Calu3 (cell line): Measurements from ENCODE around the gene CDC5L. TPM values are rescaled to one million over a fixed set of nuclear protein-coding genes. Genes with fewer than 3 reads are reported as not detected.
A peak's percentile ranks its signal among the peaks of the same experiment; 100 is the strongest.

Experiments used
- BruUV-seq: library from RNA; stranded (reverse); fragments of 400-500 nt; replicated peaks from 2 replicates; lab custom pipeline; 2021; lab: Mats Ljungman, UMichigan
- CTCF ChIA-PET: fragments of 300-600 bp; sonication (Branson Sonifier 250); formaldehyde crosslinking; loops from one replicate; lab custom pipeline; 2022; ENCODE audit warnings: antibody characterized with exemption; lab: Charles Lee
- DNase-seq: peaks from one replicate; pipeline ENCODE4 v3.0.0; 2022
- H3K27ac Mint-ChIP-seq: one replicate; pipeline ENCODE4 v1.8.0; 2022; ENCODE audit warnings: mixed read lengths; ENCODE audit not compliant: unreplicated experiment
- H3K27me3 Mint-ChIP-seq: one replicate; pipeline ENCODE4 v1.8.0; 2022; ENCODE audit warnings: mixed read lengths; ENCODE audit not compliant: unreplicated experiment
- H3K36me3 Mint-ChIP-seq: one replicate; pipeline ENCODE4 v1.8.0; 2022; ENCODE audit warnings: mild to moderate bottlenecking, moderate library complexity, mixed read lengths; ENCODE audit not compliant: insufficient read depth, unreplicated experiment
- H3K4me1 Mint-ChIP-seq: one replicate; pipeline ENCODE4 v1.8.0; 2022; ENCODE audit warnings: mild to moderate bottlenecking, low read depth, mixed read lengths; ENCODE audit not compliant: unreplicated experiment
- H3K4me3 Mint-ChIP-seq: one replicate; pipeline ENCODE4 v1.8.0; 2022; ENCODE audit warnings: mild to moderate bottlenecking, low read depth, moderate library complexity, mixed read lengths; ENCODE audit not compliant: unreplicated experiment
- H3K9me3 Mint-ChIP-seq: one replicate; pipeline ENCODE4 v1.8.0; 2022; ENCODE audit warnings: low read depth, mixed read lengths; ENCODE audit not compliant: unreplicated experiment
- CTCF ChIP-seq: fragments of 200-600 bp; IDR thresholded peaks from one replicate; pipeline ENCODE4 v1.8.0; 2022; ENCODE audit warnings: antibody characterized with exemption; ENCODE audit not compliant: unreplicated experiment
- intact Hi-C: fragments of 100-400 bp; cut with micrococcal nuclease; formaldehyde crosslinking; loops from one replicate; pipeline ENCODE4 v1.10.0; 2022; ENCODE audit not compliant: unreplicated experiment
- total RNA-seq: library from RNA; stranded (reverse); gene quantifications from 2 replicates; pipeline ENCODE4 v1.2.3, GENCODE V29; 2022

The CDC5L gene
- total RNA-seq, 1 experiment from 2014 or later, result 43.4 TPM

- DNase-seq, result no peak
Measured at GRCh38 chr6:44487586-44487985, 100.1 kb downstream of the CDC5L start.

DNA sequence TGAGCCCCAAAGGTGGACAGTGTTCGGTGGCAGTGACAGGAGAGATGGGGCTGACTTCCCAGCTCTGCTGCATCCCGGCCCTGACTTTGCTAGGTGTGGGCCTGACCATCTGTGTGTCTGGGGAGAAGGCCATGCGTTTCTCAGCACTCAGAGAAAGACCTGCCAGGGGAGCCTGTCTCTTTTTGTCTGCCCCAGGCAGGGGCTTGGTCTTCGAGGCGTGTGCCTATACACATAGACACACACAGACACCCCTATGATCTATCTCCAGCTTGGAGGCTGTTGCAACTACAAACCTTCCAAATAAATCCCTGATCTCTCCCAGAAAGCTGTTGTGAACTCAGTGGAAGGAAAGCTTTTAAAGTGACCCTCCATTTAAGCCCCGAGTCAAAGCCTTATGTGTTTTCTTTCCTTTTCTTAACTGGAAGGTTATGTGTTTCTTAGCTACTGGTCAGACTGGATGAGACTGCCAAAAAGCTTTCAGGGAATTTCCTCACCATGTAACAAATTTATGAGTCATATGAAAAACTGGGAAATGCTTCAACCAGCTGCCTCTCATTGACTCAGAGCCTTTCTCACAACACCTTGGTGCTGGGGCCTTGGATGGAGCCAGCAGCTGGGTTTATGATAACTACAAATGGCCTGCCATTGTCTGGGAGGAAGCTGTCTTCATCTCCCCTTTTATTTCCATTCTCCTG lies 102.6 kb downstream of the CDC5L start:
- Mint-ChIP-seq H3K36me3 (peaks cover 5% of the 10 kb centered on the region), H3K27me3 (peaks cover 13% of the 10 kb centered on the region), H3K9me3 (no peaks in the 10 kb centered on the region), H3K27ac (peak overlapping the region; percentile 91), H3K4me1 (peaks cover 67% of the 10 kb centered on the region), H3K4me3 (peak overlapping the region; percentile 38)
- DNase-seq, result peak; percentile 62
- BruUV-seq, result TSS peak; percentile 98
- intact Hi-C loops, result no loop called here
- TF ChIP-seq CTCF, result no peak
- CTCF ChIA-PET, result interaction anchor here (0.7 to 2.2 kb wide), 6 partner anchors 12 to 166 kb away, joined by 3 to 30 read pairs (median 4); no protein-coding TSS in a partner anchor

More at GRCh38 chr6:44487586-44487985, 100.1 kb downstream of the CDC5L start:
- Mint-ChIP-seq H3K27me3 (peaks cover 13% of the 10 kb centered on the region), H3K27ac (no peak overlapping the region), H3K36me3 (peaks cover 5% of the 10 kb centered on the region), H3K9me3 (no peaks in the 10 kb centered on the region), H3K4me1 (peaks cover 42% of the 10 kb centered on the region), H3K4me3 (no peak overlapping the region)
- CTCF ChIA-PET, result interaction anchor here (2.2 kb wide), 1 partner anchor 12 kb away, joined by 18 read pairs; no protein-coding TSS in a partner anchor
- no TSS peak for BruUV-seq
- intact Hi-C loops, result no loop called here
- TF ChIP-seq CTCF, result no peak

GRCh38 chr6:44493132-44493531 lies 105.6 kb downstream of the CDC5L start:
- intact Hi-C loops, result no loop called here
- H3K4me1 Mint-ChIP-seq, result peaks cover 67% of the 10 kb centered on the region
- BruUV-seq, result no TSS peak

GRCh38 chr6:44493593-44493992 lies 106.1 kb downstream of the CDC5L start:
- Mint-ChIP-seq H3K27ac (peak overlapping the region; percentile 51), H3K36me3 (peaks cover 5% of the 10 kb centered on the region), H3K9me3 (no peaks in the 10 kb centered on the region), H3K4me1 (peaks cover 65% of the 10 kb centered on the region), H3K27me3 (no peaks in the 10 kb centered on the region), H3K4me3 (no peak overlapping the region)
- no peak for TF ChIP-seq CTCF
- DNase-seq, result no peak
- intact Hi-C loops, result no loop called here
- CTCF ChIA-PET, result interaction anchor here (1.0 to 2.1 kb wide), 5 partner anchors 14 to 162 kb away, joined by 3 to 38 read pairs (median 7); no protein-coding TSS in a partner anchor
- BruUV-seq, result no TSS peak

More at GRCh38 chr6:44493132-44493531, 105.6 kb downstream of the CDC5L start:
- CTCF ChIA-PET, result interaction anchor here (1.5 kb wide), 1 partner anchor 17 kb away, joined by 5 read pairs; no protein-coding TSS in a partner anchor
- H3K27ac Mint-ChIP-seq, result peak overlapping the region; percentile 51
- peaks cover 5% of the 10 kb centered on the region for H3K36me3 Mint-ChIP-seq
- H3K4me3 Mint-ChIP-seq, result no peak overlapping the region
- DNase-seq, result no peak
- no peak for TF ChIP-seq CTCF
- H3K9me3 Mint-ChIP-seq, result no peaks in the 10 kb centered on the region
- no peaks in the 10 kb centered on the region for H3K27me3 Mint-ChIP-seq
